Measurements from ENCODE around the gene PTGDS. TPM values are rescaled to one million over a fixed set of nuclear protein-coding genes. Genes with fewer than 3 reads are reported as not detected.

The PTGDS gene
- total and polyA plus RNA-seq, 2 donors (not counting 1 experiment from before 2014, with no cell fraction given) = 0.13 TPM; not detected in 1

- Mint-ChIP-seq H3K9me3 (ENCODE audit: insufficient read depth) (no peaks in the 10 kb centered on the region), H3K27me3 (peaks cover 6% of the 10 kb centered on the region), H3K27ac (peak within 1 kb of the TSS; percentile 91), H3K4me3 (peak within 1 kb of the TSS; percentile 91), H3K4me1 (peaks cover 26% of the 10 kb centered on the region)
- Histone ChIP-seq H3K4me1 (ENCODE audit: control insufficient read depth in 2 of 2, insufficient read depth in 2 of 2, low read length in 2 of 2) (peaks cover 27 to 38% of the 10 kb centered on the region in 2 donors), H3K79me2 (ENCODE audit: control insufficient read depth, insufficient read depth, low read length) (peaks cover 10% of the 10 kb centered on the region), H3K4me2 (replicated peaks; ENCODE audit: low read depth, low read length, poor library complexity, severe bottlenecking) (peak within 1 kb of the TSS; percentile 99), H3K27me3 (replicated peaks in 1 of 4; ENCODE audit: control extremely low read depth in 1 of 4, control insufficient read depth in 3 of 4, insufficient read depth in 4 of 4, low read length in 3 of 4) (peaks cover 0 to 3% (median 0%) of the 10 kb centered on the region in 4 experiments), H3K4me3 (ENCODE audit: control extremely low read depth in 1 of 5, extremely low read depth in 1 of 5, insufficient read depth in 1 of 5, low read depth in 2 of 5, low read length in 4 of 5) (peak within 1 kb of the TSS; percentile 32 to 71 (median 66)), H4K20me1 (ENCODE audit: control insufficient read depth, insufficient read depth, low read length, poor library complexity, severe bottlenecking) (peaks cover 17% of the 10 kb centered on the region), H3K36me3 (replicated peaks in 1 of 2; ENCODE audit: control extremely low read depth in 1 of 2, control insufficient read depth in 1 of 2, extremely low read depth in 1 of 2, insufficient read depth in 2 of 2, low read length in 1 of 2) (peaks cover 0 to 6% of the 10 kb centered on the region in 2 experiments), H3K9me3 (ENCODE audit: control extremely low read depth in 1 of 3, control insufficient read depth in 2 of 3, insufficient read depth in 1 of 3, low read length in 2 of 3) (peaks cover 0 to 10% (median 0%) of the 10 kb centered on the region in 3 donors), H3K9ac (ENCODE audit: low read length) (peak within 1 kb of the TSS; percentile 82), H3K27ac (ENCODE audit: low read length in 2 of 2) (peak within 1 kb of the TSS; percentile 76 to 97), H2AFZ (ENCODE audit: insufficient read depth, low read depth, low read length, poor library complexity, severe bottlenecking) (peak within 1 kb of the TSS; percentile 85)
- peak; percentile 92 for DNase-seq
- intact Hi-C loops (cut with micrococcal nuclease) = loop anchor here (1.0 to 5.0 kb wide), 7 partner anchors 8 to 510 kb away; partner anchors contain the start of genes ABCA2, FBXW5, PHPT1 and SEC16A
- no peak for TF ChIP-seq EZH2 (IDR thresholded peaks at IDR 0.05; ENCODE audit: borderline replicate concordance, insufficient read depth, low read depth, low read length, poor library complexity, severe bottlenecking)
- TF ChIP-seq, protein P1, sequence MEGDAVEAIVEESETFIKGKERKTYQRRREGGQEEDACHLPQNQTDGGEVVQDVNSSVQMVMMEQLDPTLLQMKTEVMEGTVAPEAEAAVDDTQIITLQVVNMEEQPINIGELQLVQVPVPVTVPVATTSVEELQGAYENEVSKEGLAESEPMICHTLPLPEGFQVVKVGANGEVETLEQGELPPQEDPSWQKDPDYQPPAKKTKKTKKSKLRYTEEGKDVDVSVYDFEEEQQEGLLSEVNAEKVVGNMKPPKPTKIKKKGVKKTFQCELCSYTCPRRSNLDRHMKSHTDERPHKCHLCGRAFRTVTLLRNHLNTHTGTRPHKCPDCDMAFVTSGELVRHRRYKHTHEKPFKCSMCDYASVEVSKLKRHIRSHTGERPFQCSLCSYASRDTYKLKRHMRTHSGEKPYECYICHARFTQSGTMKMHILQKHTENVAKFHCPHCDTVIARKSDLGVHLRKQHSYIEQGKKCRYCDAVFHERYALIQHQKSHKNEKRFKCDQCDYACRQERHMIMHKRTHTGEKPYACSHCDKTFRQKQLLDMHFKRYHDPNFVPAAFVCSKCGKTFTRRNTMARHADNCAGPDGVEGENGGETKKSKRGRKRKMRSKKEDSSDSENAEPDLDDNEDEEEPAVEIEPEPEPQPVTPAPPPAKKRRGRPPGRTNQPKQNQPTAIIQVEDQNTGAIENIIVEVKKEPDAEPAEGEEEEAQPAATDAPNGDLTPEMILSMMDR (IDR thresholded peaks at IDR 0.05) = no peak
- WGBS (ENCODE audit: insufficient coverage) = under 1% methylated on average over 86 of the region's 92 CpGs
- ATAC-seq (ENCODE audit: low read depth) = peak; percentile 91
- ChIA-PET CTCF (interaction anchor here (0.5 to 2.4 kb wide), 11 partner anchors 9 to 611 kb away, joined by 3 to 20 read pairs (median 5); partner anchors contain the start of genes ABCA2, AJM1, FBXW5 and FUT7), POLR2A (interaction anchor here (0.6 to 1.7 kb wide), 13 partner anchors 9 to 251 kb away, joined by 3 to 19 read pairs (median 4); partner anchors contain the start of genes ABCA2, AJM1, FUT7 and TUBB4B)
These were observed 14.9 kb downstream of the PTGDS start, which contains the start of gene PAXX for GRCh38 chr9:136991993-136992818. Gene PAXX (plus strand): TSS chr9:136992422. CDS start chr9:136992444, 22 bp downstream.

Measured in B cell (primary cell).